Ovary (tissue), 9 donors: ENCODE data around the gene CCNT1. TPM values are rescaled to one million over a fixed set of nuclear protein-coding genes. Genes with fewer than 3 reads are reported as not detected.

Experiments
- DNase-seq, 5 donors: peaks; one replicate each; pipeline ENCODE4 v3.0.0-alpha.2; 2019 to 2020
- H3K27ac ChIP-seq, 2 donors: fragments of 200-600 bp; one replicate each; pipeline versions ENCODE4 v1.5.1 to v1.8.0; 2019 to 2022
- H3K27me3 ChIP-seq: fragments of 200-600 bp; one replicate; pipeline ENCODE4 v1.8.0; 2022
- H3K36me3 ChIP-seq: fragments of 200-600 bp; sonication (generic); one replicate; pipeline ENCODE4 v1.5.1; 2019
- H3K4me1 ChIP-seq: one replicate; pipeline ENCODE4 v1.8.1; 2013; ENCODE audit warnings: mild to moderate bottlenecking, moderate library complexity; ENCODE audit not compliant: insufficient read depth
- H3K4me3 ChIP-seq: fragments of 200-600 bp; sonication (generic); one replicate; pipeline ENCODE4 v1.5.1; 2017
- H3K9me3 ChIP-seq, 2 donors: fragments of 200-600 bp in 1 of 2; sonication (generic) in 1 of 2; one replicate each; pipeline versions ENCODE4 v1.5.1 to v1.8.1; 2013 to 2019; ENCODE audit warnings: mild to moderate bottlenecking in 1 of 2, moderate library complexity in 1 of 2
- EP300 ChIP-seq: sonication (generic); formaldehyde crosslinking; IDR thresholded peaks from one replicate; pipeline ENCODE4 v1.6.1; 2017; ENCODE audit warnings: antibody characterized with exemption
- POLR2A ChIP-seq: fragments of 450-650 bp; IDR thresholded peaks from one replicate; pipeline ENCODE4 v1.6.1; 2017; ENCODE audit warnings: antibody characterized with exemption, mild to moderate bottlenecking, moderate library complexity
- WGBS, 3 donors: extraction: QIAGEN DNeasy Blood & Tissue Kit in 1 of 3; methylation state at CpG; one replicate each; pipeline versions ENCODE4 v1.1.5 to v1.1.7; 2013 to 2017; 5-methylcytosine and 5-hydroxymethylcytosine counted together
- intact Hi-C, 4 donors: fragments of 100-400 bp; cut with DNase I; formaldehyde crosslinking; loops; one replicate each; pipeline versions ENCODE4 v1.11.0 to v1.15.1; 2022 to 2023
- polyA plus RNA-seq, 2 donors: library from polyadenylated mRNA; stranded (reverse); fragments of 200-250 nt in 1 of 2; fragments of 350-450 nt in 1 of 2; fragmentation: Illumina TruSeq in 1 of 2; extraction: RNeasy Lipid Tissue Mini Kit (QIAGEN cat#74804) in 1 of 2; gene quantifications; one replicate each; pipeline ENCODE4 v1.2.3, GENCODE V29; 2013 to 2014
- total RNA-seq, 7 donors: library from RNA; depleted of rRNA in 2 of 7; stranded (reverse); fragments of >200 nt in 2 of 7; fragmentation: NEBNext Ultra II Directional in 3 of 7; extraction: Animal tissue kit (Norgen Biotek cat#: 25700) in 3 of 7; gene quantifications; one replicate each; pipeline versions ENCODE4 v1.1.0 to v1.2.4, GENCODE V29; 2016 to 2023
- TF ChIP-seq, protein P1 (sequence below), 3 donors: fragments of 450-650 bp in 2 of 3; fragments of 200-600 bp in 1 of 3; IDR thresholded peaks; one replicate each; pipeline versions ENCODE4 v1.5.1 to v1.8.0; 2016 to 2022; ENCODE audit warnings: antibody characterized with exemption in 3 of 3, mild to moderate bottlenecking in 1 of 3
- donor health status: DM: no; HTN: no; CAD: no; lungs with moderate emphysema.
- donor health status: DM: no; HTN: no; CAD: no.
- donor health status: Bipolar disorder and iron deficiency.
- donor health status: DM: yes; HTN: yes; CAD: no.
- donor health status: DM: no; HTN: no; CAD: no.
- donor health status: DM: yes; HTN: yes; CAD: no.

CCNT1 gene
- total and polyA plus RNA-seq, 9 donors: 7.5 to 48.8 (median 33.4) TPM

DNA sequence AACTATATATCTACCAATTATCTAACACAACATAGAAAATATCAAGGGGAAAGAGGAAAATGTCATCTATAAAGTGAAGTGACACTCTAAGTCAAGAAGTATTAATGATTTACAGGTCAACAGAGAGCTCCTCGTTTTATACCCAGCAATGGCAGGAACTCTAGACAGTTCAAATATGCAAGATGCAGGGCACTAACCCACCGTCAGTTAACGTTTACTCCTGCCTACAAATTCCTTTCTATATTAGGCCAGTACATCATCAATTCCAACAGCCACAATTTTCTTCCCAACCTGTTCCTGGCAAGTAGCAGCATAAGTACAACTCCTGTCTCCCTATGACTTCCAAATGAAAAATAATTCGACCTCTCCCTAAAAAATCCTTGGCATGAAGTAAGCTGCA lies 25.5 kb downstream of the CCNT1 start:
- intact Hi-C loops: no loop called here
- no peaks in the 10 kb centered on the region for H3K4me1 ChIP-seq
- no peak overlapping the region for H3K4me3 ChIP-seq
- H3K9me3 ChIP-seq: no peaks in the 10 kb centered on the region
- no peak for DNase-seq
- no peak for TF ChIP-seq EP300
- no peak for TF ChIP-seq POLR2A
- no peak overlapping the region for H3K27ac ChIP-seq
- 35 to 48% (median 36%) methylated on average over 4 of the region's 4 CpGs for WGBS, 3 donors
- H3K27me3 ChIP-seq: no peaks in the 10 kb centered on the region
- H3K36me3 ChIP-seq: no peaks in the 10 kb centered on the region

DNA sequence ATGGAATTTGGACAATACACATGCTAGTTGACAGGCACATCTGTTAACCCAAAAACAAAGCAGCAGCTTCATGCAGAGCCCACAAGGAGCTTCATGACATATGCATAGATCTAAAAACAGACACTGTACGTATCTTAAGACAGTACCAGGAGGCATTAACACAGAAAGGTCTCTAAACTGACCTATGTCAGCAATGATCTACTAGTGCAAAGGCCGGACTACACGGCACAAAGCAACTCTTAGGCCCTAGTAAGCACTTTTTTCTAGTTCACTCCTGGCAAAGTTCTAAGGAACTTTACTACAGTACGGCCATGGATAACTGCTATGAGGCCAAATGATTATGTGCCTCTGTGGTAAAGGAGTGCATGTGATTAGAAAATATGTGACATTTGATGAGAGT lies 26.1 kb downstream of the CCNT1 start:
- 71 to 80% (median 75%) methylated on average over 4 of the region's 4 CpGs for WGBS, 3 donors
- no peak for DNase-seq
- H3K27ac ChIP-seq: no peak overlapping the region
- H3K4me3 ChIP-seq: no peak overlapping the region
- H3K27me3 ChIP-seq: no peaks in the 10 kb centered on the region
- intact Hi-C loops: no loop called here
- no peaks in the 10 kb centered on the region for H3K36me3 ChIP-seq
- no peaks in the 10 kb centered on the region for H3K9me3 ChIP-seq
- no peaks in the 10 kb centered on the region for H3K4me1 ChIP-seq
- TF ChIP-seq EP300 (no peak), POLR2A (no peak)
- TF ChIP-seq, protein P1, sequence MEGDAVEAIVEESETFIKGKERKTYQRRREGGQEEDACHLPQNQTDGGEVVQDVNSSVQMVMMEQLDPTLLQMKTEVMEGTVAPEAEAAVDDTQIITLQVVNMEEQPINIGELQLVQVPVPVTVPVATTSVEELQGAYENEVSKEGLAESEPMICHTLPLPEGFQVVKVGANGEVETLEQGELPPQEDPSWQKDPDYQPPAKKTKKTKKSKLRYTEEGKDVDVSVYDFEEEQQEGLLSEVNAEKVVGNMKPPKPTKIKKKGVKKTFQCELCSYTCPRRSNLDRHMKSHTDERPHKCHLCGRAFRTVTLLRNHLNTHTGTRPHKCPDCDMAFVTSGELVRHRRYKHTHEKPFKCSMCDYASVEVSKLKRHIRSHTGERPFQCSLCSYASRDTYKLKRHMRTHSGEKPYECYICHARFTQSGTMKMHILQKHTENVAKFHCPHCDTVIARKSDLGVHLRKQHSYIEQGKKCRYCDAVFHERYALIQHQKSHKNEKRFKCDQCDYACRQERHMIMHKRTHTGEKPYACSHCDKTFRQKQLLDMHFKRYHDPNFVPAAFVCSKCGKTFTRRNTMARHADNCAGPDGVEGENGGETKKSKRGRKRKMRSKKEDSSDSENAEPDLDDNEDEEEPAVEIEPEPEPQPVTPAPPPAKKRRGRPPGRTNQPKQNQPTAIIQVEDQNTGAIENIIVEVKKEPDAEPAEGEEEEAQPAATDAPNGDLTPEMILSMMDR (IDR thresholded peaks at IDR 0.05): no peak

DNA sequence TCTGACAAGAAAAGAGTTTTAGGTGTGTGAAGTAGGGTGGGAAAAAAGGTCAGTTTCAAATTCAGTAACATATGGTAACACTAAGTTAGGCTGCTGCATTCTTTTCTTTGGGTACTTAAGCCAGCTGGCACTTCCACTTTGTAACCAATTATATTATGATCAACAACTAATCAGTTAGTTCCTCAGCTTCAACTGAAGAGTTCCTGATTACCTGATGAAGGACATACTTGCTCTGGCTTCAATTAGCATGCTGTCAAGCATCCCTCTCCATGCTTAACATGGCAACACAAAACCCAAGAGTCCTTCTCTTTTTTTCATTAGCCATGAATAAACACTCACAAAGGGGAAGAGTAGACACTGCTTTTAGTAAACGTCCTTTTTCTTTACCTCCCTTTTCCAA lies 27.7 kb downstream of the CCNT1 start:
- no peak overlapping the region for H3K4me3 ChIP-seq
- H3K4me1 ChIP-seq: no peaks in the 10 kb centered on the region
- DNase-seq: no peak
- TF ChIP-seq, protein P1 (IDR thresholded peaks at IDR 0.05): no peak
- TF ChIP-seq POLR2A (no peak), EP300 (no peak)
- no peaks in the 10 kb centered on the region for H3K36me3 ChIP-seq
- 42 to 54% (median 52%) methylated on average over 1 of the region's 1 CpG for WGBS, 3 donors
- intact Hi-C loops: no loop called here
- H3K9me3 ChIP-seq: no peaks in the 10 kb centered on the region
- H3K27me3 ChIP-seq: no peaks in the 10 kb centered on the region
- H3K27ac ChIP-seq: no peak overlapping the region

DNA sequence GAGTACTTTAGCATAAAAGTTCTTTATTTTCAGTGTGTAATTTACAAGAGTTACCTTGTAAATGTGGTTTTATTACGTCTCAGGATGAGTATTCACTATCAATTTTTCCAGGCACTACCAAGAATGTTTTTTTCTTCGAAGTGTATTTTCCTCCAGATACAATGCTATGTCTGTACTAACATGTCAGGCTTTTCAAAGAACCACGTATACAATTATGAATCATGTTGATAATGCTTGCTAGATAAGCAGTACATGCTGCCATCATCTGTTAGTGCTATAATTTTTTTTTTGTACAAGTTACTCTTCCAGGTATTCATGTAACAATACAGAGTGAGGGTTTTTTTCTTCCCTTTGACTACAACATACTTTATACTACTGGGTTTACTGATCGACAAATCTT lies 28.9 kb downstream of the CCNT1 start:
- Histone ChIP-seq H3K4me3 (no peak overlapping the region), H3K4me1 (peaks cover under 1% of the 10 kb centered on the region), H3K27me3 (no peaks in the 10 kb centered on the region), H3K9me3 (no peaks in the 10 kb centered on the region), H3K36me3 (no peaks in the 10 kb centered on the region), H3K27ac (no peak overlapping the region)
- TF ChIP-seq EP300 (no peak), POLR2A (no peak)
- TF ChIP-seq, protein P1 (IDR thresholded peaks at IDR 0.05): no peak
- intact Hi-C loops: no loop called here
- WGBS, 3 donors: 76 to 84% (median 83%) methylated on average over 4 of the region's 4 CpGs
- no peak for DNase-seq

DNA sequence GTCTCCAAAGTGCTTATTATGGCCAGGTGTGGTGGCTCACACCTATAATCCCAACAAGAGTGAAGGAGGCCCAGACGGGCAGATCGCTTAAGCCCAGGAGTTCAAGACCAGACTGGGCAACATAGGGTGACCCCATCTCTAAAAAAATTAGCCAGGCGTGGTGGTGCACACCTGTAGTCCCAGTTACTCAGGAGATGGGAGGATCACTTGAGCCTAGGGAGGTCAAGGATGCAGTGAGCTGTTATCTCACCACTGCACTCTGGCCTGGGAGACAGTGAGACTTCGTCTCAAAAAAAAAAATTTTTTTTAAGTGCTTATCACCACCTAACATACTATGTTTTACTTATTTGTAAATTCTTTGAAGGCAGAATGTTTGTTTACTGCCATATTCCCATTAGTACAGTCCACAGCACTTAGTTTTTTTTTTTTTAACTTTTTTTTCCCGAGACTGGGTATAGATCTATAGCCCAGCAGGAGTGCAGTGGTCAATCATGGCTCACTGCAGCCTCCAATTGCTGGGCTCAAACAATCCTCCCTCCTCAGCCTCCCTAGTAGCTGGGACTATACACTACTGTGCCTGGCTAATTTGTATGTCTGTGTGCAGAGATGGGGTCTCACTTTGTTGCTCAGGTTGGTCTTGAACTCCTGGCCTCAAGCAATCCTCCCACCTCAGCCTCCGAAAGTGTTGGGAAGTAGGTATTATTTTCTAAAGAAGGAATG lies 29.7 kb downstream of the CCNT1 start:
- WGBS, 3 donors: 69 to 85% (median 76%) methylated on average over 6 of the region's 6 CpGs
- Histone ChIP-seq H3K36me3 (no peaks in the 10 kb centered on the region), H3K27ac (no peak overlapping the region), H3K9me3 (no peaks in the 10 kb centered on the region), H3K4me3 (no peak overlapping the region), H3K4me1 (peaks cover 2% of the 10 kb centered on the region), H3K27me3 (no peaks in the 10 kb centered on the region)
- no peak for DNase-seq
- intact Hi-C loops: no loop called here
- TF ChIP-seq EP300 (no peak), POLR2A (no peak)
- TF ChIP-seq, protein P1 (IDR thresholded peaks at IDR 0.05): no peak
